Esophagus muscularis mucosa (tissue), 4 donors: ENCODE results near the gene ZNF827.

Experiments used
- EP300 ChIP-seq: sonication (generic); formaldehyde crosslinking; IDR thresholded peaks from one replicate; pipeline ENCODE4 v1.6.1; 2017; ENCODE audit warnings: antibody characterized with exemption
- POLR2A ChIP-seq: fragments of 450-650 bp; IDR thresholded peaks from one replicate; pipeline ENCODE4 v1.6.1; 2017; ENCODE audit warnings: antibody characterized with exemption, moderate library complexity, mild to moderate bottlenecking, low read depth
- TF ChIP-seq, protein P1 (sequence below), 3 experiments: fragments of 200-600 bp in 2 of 3; fragments of 450-650 bp in 1 of 3; sonication (generic) in 2 of 3; IDR thresholded peaks; one replicate each; pipeline ENCODE4 v1.5.1; 2017 to 2019; ENCODE audit warnings: antibody characterized with exemption in 3 of 3, mild to moderate bottlenecking in 2 of 3, moderate library complexity in 1 of 3

DNA sequence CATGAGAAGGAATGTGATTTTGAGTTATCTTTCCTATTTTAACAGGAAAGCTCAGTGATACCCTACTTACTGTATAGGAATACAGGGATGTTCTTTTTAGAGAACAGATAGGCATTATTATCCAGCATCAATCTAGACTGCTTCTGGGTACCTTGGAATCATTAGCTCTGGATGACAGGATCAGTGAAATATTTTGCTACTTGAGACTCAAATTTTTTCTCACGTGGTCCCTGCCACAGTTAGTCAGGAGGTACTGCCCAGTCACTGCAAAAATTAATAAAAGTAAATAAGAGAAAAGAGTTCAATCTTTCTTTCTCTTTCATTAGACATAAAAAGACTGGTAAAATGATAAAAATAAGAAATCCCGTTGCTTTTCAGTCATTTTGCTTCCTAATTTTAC lies 5.5 kb downstream of the ZNF827 start:
- TF ChIP-seq EP300 (no peak), POLR2A (no peak)
- TF ChIP-seq, protein P1, sequence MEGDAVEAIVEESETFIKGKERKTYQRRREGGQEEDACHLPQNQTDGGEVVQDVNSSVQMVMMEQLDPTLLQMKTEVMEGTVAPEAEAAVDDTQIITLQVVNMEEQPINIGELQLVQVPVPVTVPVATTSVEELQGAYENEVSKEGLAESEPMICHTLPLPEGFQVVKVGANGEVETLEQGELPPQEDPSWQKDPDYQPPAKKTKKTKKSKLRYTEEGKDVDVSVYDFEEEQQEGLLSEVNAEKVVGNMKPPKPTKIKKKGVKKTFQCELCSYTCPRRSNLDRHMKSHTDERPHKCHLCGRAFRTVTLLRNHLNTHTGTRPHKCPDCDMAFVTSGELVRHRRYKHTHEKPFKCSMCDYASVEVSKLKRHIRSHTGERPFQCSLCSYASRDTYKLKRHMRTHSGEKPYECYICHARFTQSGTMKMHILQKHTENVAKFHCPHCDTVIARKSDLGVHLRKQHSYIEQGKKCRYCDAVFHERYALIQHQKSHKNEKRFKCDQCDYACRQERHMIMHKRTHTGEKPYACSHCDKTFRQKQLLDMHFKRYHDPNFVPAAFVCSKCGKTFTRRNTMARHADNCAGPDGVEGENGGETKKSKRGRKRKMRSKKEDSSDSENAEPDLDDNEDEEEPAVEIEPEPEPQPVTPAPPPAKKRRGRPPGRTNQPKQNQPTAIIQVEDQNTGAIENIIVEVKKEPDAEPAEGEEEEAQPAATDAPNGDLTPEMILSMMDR (IDR thresholded peaks at IDR 0.05): no peak
